SK-MEL-5 (cell line): ENCODE results near the gene CHSY1. TPM values are rescaled to one million over a fixed set of nuclear protein-coding genes. Genes with fewer than 3 reads are reported as not detected.
A peak's percentile ranks its signal among the peaks of the same experiment; 100 is the strongest.

ENCODE experiments used
- DNase-seq: peaks from one replicate; pipeline ENCODE4 v3.0.0-alpha.2; 2016; ENCODE audit warnings: low read depth, low spot score
- in situ Hi-C: cut with HindIII; loops from 2 replicates; pipeline ENCODE4 v1.10.0; 2016; ENCODE audit warnings: low sequenced_read_pairs, high pct_unique_total_duplicates, low pct_unique_long_range_greater_than_20kb
- total RNA-seq: library from RNA; depleted of rRNA; stranded (reverse); fragments of >200 nt; shearing (Covaris generic); gene quantifications from 2 replicates; pipeline ENCODE4 v1.2.3, GENCODE V29; 2014

CHSY1 gene
- total RNA-seq, 1 experiment from 2014 or later, result 22.4 TPM

GRCh38 chr15:101273534-101273933 is 21.7 kb upstream of the CHSY1 start:
- in situ Hi-C loops, result no loop called here
- no peak for DNase-seq

GRCh38 chr15:101272584-101272983 is 20.7 kb upstream of the CHSY1 start:
- DNase-seq, result no peak
- in situ Hi-C loops, result no loop called here

- in situ Hi-C loops, result no loop called here
- peak; percentile 34 for DNase-seq
Observed at GRCh38 chr15:101269479-101270223, 17.8 kb upstream of the CHSY1 start.

- DNase-seq, result peak; percentile 50
- in situ Hi-C loops, result no loop called here
Observed at GRCh38 chr15:101267320-101268104, 15.7 kb upstream of the CHSY1 start.

- DNase-seq, result no peak
- in situ Hi-C loops, result no loop called here
Observed at GRCh38 chr15:101266787-101267186, 14.9 kb upstream of the CHSY1 start.

GRCh38 chr15:101266034-101266433 is 14.2 kb upstream of the CHSY1 start:
- DNase-seq, result no peak
- in situ Hi-C loops, result no loop called here

- in situ Hi-C loops, result no loop called here
- no peak for DNase-seq
Observed at GRCh38 chr15:101264911-101265641, 13.2 kb upstream of the CHSY1 start.

GRCh38 chr15:101264011-101264410 is 12.2 kb upstream of the CHSY1 start:
- DNase-seq, result no peak
- in situ Hi-C loops, result no loop called here

GRCh38 chr15:101262551-101262950 is 10.7 kb upstream of the CHSY1 start:
- DNase-seq, result no peak

GRCh38 chr15:101258238-101259144 is 6.6 kb upstream of the CHSY1 start:
- in situ Hi-C loops, result no loop called here
- peak; percentile 77 for DNase-seq

More at GRCh38 chr15:101262551-101262950, 10.7 kb upstream of the CHSY1 start:
- in situ Hi-C loops, result no loop called here

GRCh38 chr15:101256757-101257156 is 4.9 kb upstream of the CHSY1 start:
- peak; percentile 49 for DNase-seq

GRCh38 chr15:101255615-101256241 is 3.9 kb upstream of the CHSY1 start:
- in situ Hi-C loops, result no loop called here
- no peak for DNase-seq

More at GRCh38 chr15:101256757-101257156, 4.9 kb upstream of the CHSY1 start:
- in situ Hi-C loops, result no loop called here

- DNase-seq, result no peak
- in situ Hi-C loops, result no loop called here
Observed at GRCh38 chr15:101255051-101255395, 3.2 kb upstream of the CHSY1 start.

GRCh38 chr15:101254157-101255050 is 2.6 kb upstream of the CHSY1 start:
- in situ Hi-C loops, result no loop called here
- no peak for DNase-seq

GRCh38 chr15:101252836-101253235 is 988 bp upstream of the CHSY1 start:
- in situ Hi-C loops, result no loop called here
- no peak for DNase-seq
